ENCODE data around the gene EIPR1.

Gene EIPR1

DNA sequence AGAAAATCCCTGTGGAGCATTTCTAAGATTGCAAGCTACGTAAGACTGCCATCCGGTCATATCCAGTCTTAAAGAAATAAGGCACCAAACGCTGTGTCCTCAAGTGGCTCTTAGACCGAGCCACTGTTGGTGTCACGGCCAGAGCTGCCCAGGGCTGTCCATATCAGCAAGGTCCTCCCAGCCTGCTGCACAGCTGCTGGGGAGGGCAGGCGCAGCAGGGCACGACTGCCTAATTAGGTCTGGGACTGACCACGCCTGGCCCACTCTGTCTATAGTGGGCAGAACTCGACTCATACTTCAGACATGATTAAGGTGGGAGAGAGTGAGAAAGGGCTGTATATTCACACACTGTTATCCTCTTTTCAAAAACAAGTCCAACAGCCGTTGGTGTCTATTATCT is 39.3 kb downstream of the EIPR1 start:
- H3K4me1 ChIP-seq (ENCODE audit: control insufficient read depth in 1 of 2, insufficient read depth in 2 of 2, low read length in 2 of 2) = no peaks in the 10 kb centered on the region
- peaks cover 6% of the 10 kb centered on the region for H3K9me3 ChIP-seq (ENCODE audit: insufficient read depth, low read depth, low read length)
- no peak overlapping the region for H3K27ac ChIP-seq (ENCODE audit: low read depth, low read length)
- H2AFZ ChIP-seq (ENCODE audit: insufficient read depth, low read length, poor library complexity) = no peak overlapping the region
- H3K79me1 ChIP-seq (ENCODE audit: low read length) = no peaks in the 10 kb centered on the region
- no peak overlapping the region for H4K91ac ChIP-seq (ENCODE audit: low read depth, low read length)
- H3K18ac ChIP-seq (ENCODE audit: low read length) = no peak overlapping the region
- no peak for DNase-seq
- H3K4me2 ChIP-seq (ENCODE audit: low read length) = no peak overlapping the region
- no peak overlapping the region for H4K12ac ChIP-seq (ENCODE audit: low read depth, low read length)
- no peak overlapping the region for H3K14ac ChIP-seq (ENCODE audit: low read length)
- no peak overlapping the region for H2AK5ac ChIP-seq (ENCODE audit: low read length)
- H3K9ac ChIP-seq (ENCODE audit: low read length) = no peak overlapping the region
- H3K23ac ChIP-seq (ENCODE audit: low read length) = no peak overlapping the region
- no peak overlapping the region for H2BK12ac ChIP-seq (ENCODE audit: low read length)
- peaks cover 7 to 16% of the 10 kb centered on the region in 2 experiments for H3K36me3 ChIP-seq (ENCODE audit: control insufficient read depth in 1 of 2, insufficient read depth in 2 of 2, low read length in 2 of 2)
- no peak overlapping the region for H4K8ac ChIP-seq (ENCODE audit: low read depth, low read length)
- H3K4me3 ChIP-seq (ENCODE audit: low read depth, low read length) = no peak overlapping the region
- H2BK120ac ChIP-seq (ENCODE audit: insufficient read depth, low read length, poor library complexity) = no peak overlapping the region
- H2BK5ac ChIP-seq (ENCODE audit: low read depth, low read length, poor library complexity) = no peak overlapping the region
- H3K79me2 ChIP-seq (ENCODE audit: control insufficient read depth, insufficient read depth, low read length, poor library complexity) = no peaks in the 10 kb centered on the region
- no peaks in the 10 kb centered on the region for H3K27me3 ChIP-seq (ENCODE audit: insufficient read depth, low read length)
- WGBS (ENCODE audit: extremely low coverage, insufficient coverage, insufficient read length) = no CpG with 5 or more reads among the region's 10 CpGs
- no peak overlapping the region for H3K4ac ChIP-seq (ENCODE audit: low read depth, low read length)

DNA sequence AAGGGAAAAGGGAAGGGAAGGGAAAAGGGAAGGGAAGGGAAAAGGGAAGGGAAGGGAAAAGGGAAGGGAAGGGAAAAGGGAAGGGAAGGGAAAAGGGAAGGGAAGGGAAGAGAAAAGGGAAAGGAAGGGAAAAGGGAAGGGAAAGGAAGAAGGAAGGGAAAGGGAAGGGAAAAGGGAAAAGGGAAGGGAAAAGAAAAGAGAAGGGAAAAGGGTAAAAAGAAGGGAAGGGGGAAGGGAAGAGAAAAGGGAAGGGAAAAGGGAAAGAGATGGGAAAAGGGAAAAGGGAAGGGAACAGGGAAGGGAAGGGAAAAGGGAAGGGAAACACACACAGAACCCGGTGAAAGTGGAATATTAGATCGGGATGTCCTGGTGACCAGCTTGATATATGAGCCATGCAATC is 40.8 kb downstream of the EIPR1 start:
- WGBS (ENCODE audit: extremely low coverage, insufficient coverage, insufficient read length) = no CpG with 5 or more reads among the region's 2 CpGs
- no peak overlapping the region for H4K12ac ChIP-seq (ENCODE audit: low read depth, low read length)
- H2BK120ac ChIP-seq (ENCODE audit: insufficient read depth, low read length, poor library complexity) = no peak overlapping the region
- no peak overlapping the region for H4K8ac ChIP-seq (ENCODE audit: low read depth, low read length)
- H3K27me3 ChIP-seq (ENCODE audit: insufficient read depth, low read length) = no peaks in the 10 kb centered on the region
- H3K4me1 ChIP-seq (ENCODE audit: control insufficient read depth in 1 of 2, insufficient read depth in 2 of 2, low read length in 2 of 2) = no peaks in the 10 kb centered on the region
- H3K79me1 ChIP-seq (ENCODE audit: low read length) = no peaks in the 10 kb centered on the region
- H3K18ac ChIP-seq (ENCODE audit: low read length) = no peak overlapping the region
- no peak overlapping the region for H2BK5ac ChIP-seq (ENCODE audit: low read depth, low read length, poor library complexity)
- no peak overlapping the region for H2BK12ac ChIP-seq (ENCODE audit: low read length)
- H3K23ac ChIP-seq (ENCODE audit: low read length) = no peak overlapping the region
- no peak overlapping the region for H3K9ac ChIP-seq (ENCODE audit: low read length)
- no peak overlapping the region for H2AK5ac ChIP-seq (ENCODE audit: low read length)
- H3K4me3 ChIP-seq (ENCODE audit: low read depth, low read length) = no peak overlapping the region
- no peak overlapping the region for H3K4ac ChIP-seq (ENCODE audit: low read depth, low read length)
- peaks cover 11 to 20% of the 10 kb centered on the region in 2 experiments for H3K36me3 ChIP-seq (ENCODE audit: control insufficient read depth in 1 of 2, insufficient read depth in 2 of 2, low read length in 2 of 2)
- H3K79me2 ChIP-seq (ENCODE audit: control insufficient read depth, insufficient read depth, low read length, poor library complexity) = no peaks in the 10 kb centered on the region
- no peak overlapping the region for H3K27ac ChIP-seq (ENCODE audit: low read depth, low read length)
- H2AFZ ChIP-seq (ENCODE audit: insufficient read depth, low read length, poor library complexity) = no peak overlapping the region
- no peak overlapping the region for H3K14ac ChIP-seq (ENCODE audit: low read length)
- no peak overlapping the region for H4K91ac ChIP-seq (ENCODE audit: low read depth, low read length)
- no peak for DNase-seq
- no peak overlapping the region for H3K4me2 ChIP-seq (ENCODE audit: low read length)
- H3K9me3 ChIP-seq (ENCODE audit: insufficient read depth, low read depth, low read length) = peaks cover 9% of the 10 kb centered on the region

DNA sequence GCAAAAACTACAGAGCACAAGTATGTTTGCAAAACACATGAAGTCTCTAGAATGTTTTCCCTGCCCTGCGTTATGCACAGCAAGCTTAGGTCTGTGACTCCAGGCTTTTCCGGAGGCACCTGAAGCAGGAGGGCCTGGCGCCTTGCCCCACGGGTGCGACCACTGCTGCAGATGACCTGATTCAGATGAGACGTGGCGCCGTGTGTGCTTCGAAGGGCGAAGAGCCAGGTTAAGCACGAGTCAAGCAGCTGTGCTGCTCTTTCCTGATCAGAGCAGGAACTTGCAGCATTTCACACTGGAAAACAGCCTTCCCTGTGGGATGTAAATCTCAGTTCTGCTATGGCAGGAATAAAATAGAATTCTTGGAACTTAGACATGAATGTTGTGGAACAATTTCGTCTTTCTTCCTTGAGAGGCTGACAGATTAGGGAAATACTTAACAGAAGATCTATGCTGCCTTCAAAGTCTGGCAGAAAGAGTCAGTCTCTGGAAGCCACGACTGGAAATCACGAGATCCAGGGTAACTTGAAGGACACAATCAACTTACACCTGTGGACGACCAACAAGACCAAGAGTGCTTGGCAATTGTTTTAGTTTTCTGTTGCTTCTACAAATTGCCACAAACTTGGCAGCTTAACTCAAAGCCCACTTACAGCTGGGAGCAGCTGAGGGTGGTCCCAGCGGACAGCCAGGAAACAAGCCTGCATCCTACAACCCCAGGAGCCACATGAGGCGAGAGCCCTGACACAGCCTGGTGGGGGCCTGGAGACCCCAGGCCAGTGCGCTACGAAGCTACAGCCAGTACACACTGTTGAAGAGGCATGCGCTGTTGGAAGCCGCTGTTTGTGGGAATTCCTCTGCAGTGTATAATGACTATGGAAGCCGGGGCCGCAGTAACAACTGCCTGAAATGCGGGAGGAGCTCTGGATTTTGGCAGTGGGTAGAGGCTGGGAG is 42.9 kb downstream of the EIPR1 start:
- Histone ChIP-seq H3K4me1 (ENCODE audit: control insufficient read depth in 1 of 2, insufficient read depth in 2 of 2, low read length in 2 of 2) (no peaks in the 10 kb centered on the region), H3K79me2 (ENCODE audit: control insufficient read depth, insufficient read depth, low read length, poor library complexity) (no peaks in the 10 kb centered on the region), H3K4me3 (ENCODE audit: low read depth, low read length) (no peak overlapping the region), H2BK5ac (ENCODE audit: low read depth, low read length, poor library complexity) (no peak overlapping the region), H2AFZ (ENCODE audit: insufficient read depth, low read length, poor library complexity) (no peak overlapping the region), H3K14ac (ENCODE audit: low read length) (no peak overlapping the region), H3K9me3 (ENCODE audit: insufficient read depth, low read depth, low read length) (peaks cover 11% of the 10 kb centered on the region), H3K9ac (ENCODE audit: low read length) (no peak overlapping the region), H3K27me3 (ENCODE audit: insufficient read depth, low read length) (no peaks in the 10 kb centered on the region), H3K4me2 (ENCODE audit: low read length) (no peak overlapping the region), H4K12ac (ENCODE audit: low read depth, low read length) (no peak overlapping the region), H2BK120ac (ENCODE audit: insufficient read depth, low read length, poor library complexity) (no peak overlapping the region), H2BK12ac (ENCODE audit: low read length) (no peak overlapping the region), H2AK5ac (ENCODE audit: low read length) (no peak overlapping the region), H3K18ac (ENCODE audit: low read length) (no peak overlapping the region), H3K23ac (ENCODE audit: low read length) (no peak overlapping the region), H3K36me3 (ENCODE audit: control insufficient read depth in 1 of 2, insufficient read depth in 2 of 2, low read length in 2 of 2) (peaks cover 18 to 23% of the 10 kb centered on the region in 2 experiments), H3K4ac (ENCODE audit: low read depth, low read length) (no peak overlapping the region), H3K79me1 (ENCODE audit: low read length) (no peaks in the 10 kb centered on the region), H4K8ac (ENCODE audit: low read depth, low read length) (no peak overlapping the region), H3K27ac (ENCODE audit: low read depth, low read length) (peak overlapping the region; percentile 11), H4K91ac (ENCODE audit: low read depth, low read length) (no peak overlapping the region)
- no CpG with 5 or more reads among the region's 24 CpGs for WGBS (ENCODE audit: extremely low coverage, insufficient coverage, insufficient read length)
- DNase-seq = no peak

DNA sequence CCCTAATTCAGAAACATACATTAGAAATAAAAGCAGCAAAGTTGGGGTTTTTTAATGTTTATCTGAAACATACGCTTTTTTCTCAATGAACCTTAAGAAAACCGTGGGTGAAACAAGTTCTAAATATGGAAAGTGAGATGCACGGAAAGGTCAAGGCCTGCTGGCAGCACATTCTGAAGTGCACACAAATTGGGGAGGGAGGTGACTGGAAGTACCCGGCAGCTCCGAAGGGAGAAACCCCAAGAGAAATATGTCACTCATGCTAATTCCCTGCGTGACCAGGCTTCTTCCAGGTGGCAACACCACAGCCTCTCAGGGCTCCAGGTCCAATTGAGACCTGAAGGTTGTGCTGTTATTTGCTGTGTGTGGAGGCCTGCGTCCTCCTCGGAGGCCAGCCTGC is 45.5 kb downstream of the EIPR1 start:
- Histone ChIP-seq H3K4me3 (ENCODE audit: low read depth, low read length) (no peak overlapping the region), H3K27ac (ENCODE audit: low read depth, low read length) (no peak overlapping the region), H3K9ac (ENCODE audit: low read length) (no peak overlapping the region), H3K36me3 (ENCODE audit: control insufficient read depth in 1 of 2, insufficient read depth in 2 of 2, low read length in 2 of 2) (peaks cover 18 to 23% of the 10 kb centered on the region in 2 experiments), H3K23ac (ENCODE audit: low read length) (no peak overlapping the region), H2BK120ac (ENCODE audit: insufficient read depth, low read length, poor library complexity) (no peak overlapping the region), H3K4ac (ENCODE audit: low read depth, low read length) (no peak overlapping the region), H3K14ac (ENCODE audit: low read length) (no peak overlapping the region), H4K8ac (ENCODE audit: low read depth, low read length) (no peak overlapping the region), H3K9me3 (ENCODE audit: insufficient read depth, low read depth, low read length) (peaks cover 13% of the 10 kb centered on the region), H2BK12ac (ENCODE audit: low read length) (no peak overlapping the region), H3K18ac (ENCODE audit: low read length) (no peak overlapping the region), H3K27me3 (ENCODE audit: insufficient read depth, low read length) (no peaks in the 10 kb centered on the region), H2AFZ (ENCODE audit: insufficient read depth, low read length, poor library complexity) (no peak overlapping the region), H3K4me2 (ENCODE audit: low read length) (no peak overlapping the region), H3K79me1 (ENCODE audit: low read length) (no peaks in the 10 kb centered on the region), H2AK5ac (ENCODE audit: low read length) (no peak overlapping the region), H4K91ac (ENCODE audit: low read depth, low read length) (no peak overlapping the region), H3K4me1 (ENCODE audit: control insufficient read depth in 1 of 2, insufficient read depth in 2 of 2, low read length in 2 of 2) (no peaks in the 10 kb centered on the region), H2BK5ac (ENCODE audit: low read depth, low read length, poor library complexity) (no peak overlapping the region), H3K79me2 (ENCODE audit: control insufficient read depth, insufficient read depth, low read length, poor library complexity) (no peaks in the 10 kb centered on the region), H4K12ac (ENCODE audit: low read depth, low read length) (no peak overlapping the region)
- no peak for DNase-seq
- no CpG with 5 or more reads among the region's 8 CpGs for WGBS (ENCODE audit: extremely low coverage, insufficient coverage, insufficient read length)
